K562 (cell line): ENCODE data around the gene ASB14. TPM values are rescaled to one million over a fixed set of nuclear protein-coding genes. Genes with fewer than 3 reads are reported as not detected.

Source experiments
- BRF1 ChIP-seq: IDR thresholded peaks from 3 replicates; pipeline ENCODE4 v1.6.1; 2011; ENCODE audit warnings: borderline replicate concordance, mild to moderate bottlenecking; ENCODE audit not compliant: insufficient read length; ENCODE audit errors: extremely low read depth
- CHD2 ChIP-seq: IDR thresholded peaks from 2 replicates; pipeline ENCODE4 v1.6.1; 2011; ENCODE audit warnings: low read depth, low read length
- CXXC5 ChIP-seq: fragments of 250-450 bp; sonication (Bioruptor Pico); IDR thresholded peaks from 2 replicates; pipeline ENCODE4 v1.8.0; 2022; ENCODE audit warnings: inconsistent platforms, mild to moderate bottlenecking, moderate library complexity
- DACH1 ChIP-seq: fragments of 450-650 bp; IDR thresholded peaks from 2 replicates; pipeline ENCODE4 v1.6.1; 2018; ENCODE audit not compliant: partially characterized antibody
- HNRNPK ChIP-seq: fragments of 200-400 bp; formaldehyde crosslinking; IDR thresholded peaks from one replicate; pipeline ENCODE4 v1.6.1; 2018; ENCODE audit warnings: mild to moderate bottlenecking, low read depth, low read length; ENCODE audit not compliant: poor library complexity, severe bottlenecking
- LEF1 ChIP-seq: fragments of 450-650 bp; IDR thresholded peaks from 2 replicates; pipeline ENCODE4 v1.6.1; 2016; ENCODE audit warnings: mild to moderate bottlenecking
- POLR2H ChIP-seq: IDR thresholded peaks from 2 replicates; pipeline ENCODE4 v1.6.1; 2016; ENCODE audit warnings: missing genetic modification characterization, low read depth, mild to moderate bottlenecking, control low read depth, missing compliant biosample characterization, moderate library complexity
- PPARD ChIP-seq: fragments of 250-450 bp; sonication (Bioruptor Pico); IDR thresholded peaks from 2 replicates; pipeline ENCODE4 v1.8.0; 2022; ENCODE audit warnings: inconsistent platforms, mild to moderate bottlenecking, moderate library complexity
- RBBP5 ChIP-seq: fragments of 200-600 bp; sonication (generic); IDR thresholded peaks from 2 replicates; pipeline ENCODE4 v1.6.1; 2012; ENCODE audit warnings: borderline replicate concordance, mild to moderate bottlenecking, low read length, control low read depth, inconsistent platforms; ENCODE audit not compliant: insufficient read depth, poor library complexity, severe bottlenecking
- SLC30A9 ChIP-seq: fragments of 250-450 bp; sonication (Bioruptor Pico); IDR thresholded peaks from 2 replicates; pipeline ENCODE4 v1.8.0; 2022; ENCODE audit warnings: mild to moderate bottlenecking, moderate library complexity
- SMAD3 ChIP-seq: fragments of 450-650 bp; formaldehyde crosslinking; conservative IDR thresholded peaks from 2 replicates; pipeline ENCODE4 v1.4.0; 2020; ENCODE audit warnings: mild to moderate bottlenecking
- SRF ChIP-seq, 2 experiments: fragments of 250-450, 450-650 bp in 1 of 2; sonication (Bioruptor Pico) in 1 of 2; sonication (generic) in 1 of 2; formaldehyde crosslinking; IDR thresholded peaks; 2 replicates each; pipeline versions ENCODE4 v1.5.0 to v1.5.1; 2020 to 2022; ENCODE audit warnings: mild to moderate bottlenecking in 1 of 2, missing genetic modification reagents in 1 of 2
- TAF7 ChIP-seq: fragments of 450-650 bp; IDR thresholded peaks from 2 replicates; pipeline ENCODE4 v1.6.1; 2016; ENCODE audit warnings: missing genetic modification characterization, missing compliant biosample characterization
- TFAP4 ChIP-seq: sonication (generic); formaldehyde crosslinking; IDR thresholded peaks from 2 replicates; pipeline ENCODE4 v1.8.0; 2022; ENCODE audit warnings: missing genetic modification reagents, mild to moderate bottlenecking, moderate library complexity, borderline replicate concordance
- U2AF1 ChIP-seq: fragments of 200-400 bp; formaldehyde crosslinking; optimal IDR thresholded peaks from 2 replicates; pipeline ENCODE3; 2017; ENCODE audit warnings: mild to moderate bottlenecking, low read depth, low read length, moderate library complexity
- XRCC4 ChIP-seq: IDR thresholded peaks from one replicate; pipeline ENCODE4 v1.6.1; 2011; ENCODE audit not compliant: insufficient read depth, insufficient read length; ENCODE audit errors: extremely low read depth
- ZFX ChIP-seq: sonication (generic); formaldehyde crosslinking; IDR thresholded peaks from 2 replicates; pipeline ENCODE4 v1.8.0; 2022; ENCODE audit warnings: mild to moderate bottlenecking, missing genetic modification reagents, moderate library complexity
- ZNF184 ChIP-seq: sonication (generic); formaldehyde crosslinking; IDR thresholded peaks from 2 replicates; pipeline ENCODE4 v1.5.0; 2020; ENCODE audit warnings: missing genetic modification reagents
- ZNF740 ChIP-seq, 3 experiments: fragments of 200-800 bp in 1 of 3; sonication (Bioruptor generic) in 1 of 3; sonication (generic) in 1 of 3; formaldehyde crosslinking in 1 of 3; IDR thresholded peaks; 2 replicates each; pipeline versions ENCODE4 v1.6.1 to v1.8.0; 2016 to 2022; ENCODE audit warnings: mild to moderate bottlenecking in 2 of 3, missing compliant biosample characterization in 2 of 3, missing genetic modification characterization in 2 of 3, missing genetic modification reagents in 1 of 3
- polyA plus RNA-seq, 8 experiments: library from polyadenylated mRNA; depleted of rRNA in 4 of 8; stranded (reverse) in 5 of 8; unstranded in 3 of 8; fragments of >200 nt; fragmentation: Nextera tagmentation in 2 of 8; fragmentation: Illumina TruSeq in 1 of 8; extraction: Ambion mirVana in 2 of 8; extraction: Trizol in 1 of 8; gene quantifications; 2 replicates each; pipeline versions ENCODE4 v1.2.1 to v1.2.3, GENCODE V29; 2011 to 2014; ENCODE audit warnings: inconsistent platforms in 1 of 8, missing spikeins in 1 of 8
- total RNA-seq, 7 experiments: library from RNA; depleted of rRNA in 6 of 7; stranded (reverse); fragments of >200 nt in 6 of 7; fragmentation: Illumina TruSeq in 2 of 7; extraction: Trizol in 2 of 7; gene quantifications; 2 replicates each; pipeline versions ENCODE4 v1.2.1 to v1.2.3, GENCODE V29; 2011 to 2021; ENCODE audit warnings: low replicate concordance in 1 of 7
- TF ChIP-seq, protein P1 (sequence below), 2 experiments: fragments of 250-450 bp in 1 of 2; fragments of 450-650 bp in 1 of 2; sonication (Bioruptor Pico) in 1 of 2; IDR thresholded peaks; 2 replicates each; pipeline versions ENCODE4 v1.6.1 to v1.8.0; 2016 to 2021; ENCODE audit warnings: mild to moderate bottlenecking in 2 of 2, moderate library complexity in 2 of 2, missing compliant biosample characterization in 1 of 2, missing genetic modification characterization in 1 of 2
- TF ChIP-seq, protein P2 (sequence below): sonication (generic); formaldehyde crosslinking; IDR thresholded peaks from 2 replicates; pipeline ENCODE4 v1.4.0; 2020; ENCODE audit warnings: mild to moderate bottlenecking, missing genetic modification reagents

The ASB14 gene
- total and polyA plus RNA-seq, 9 of the 15 experiments (the other 6 are each of a cell fraction or from before 2014, with no cell fraction given): 0.01 to 0.07 TPM; not detected in 7

DNA sequence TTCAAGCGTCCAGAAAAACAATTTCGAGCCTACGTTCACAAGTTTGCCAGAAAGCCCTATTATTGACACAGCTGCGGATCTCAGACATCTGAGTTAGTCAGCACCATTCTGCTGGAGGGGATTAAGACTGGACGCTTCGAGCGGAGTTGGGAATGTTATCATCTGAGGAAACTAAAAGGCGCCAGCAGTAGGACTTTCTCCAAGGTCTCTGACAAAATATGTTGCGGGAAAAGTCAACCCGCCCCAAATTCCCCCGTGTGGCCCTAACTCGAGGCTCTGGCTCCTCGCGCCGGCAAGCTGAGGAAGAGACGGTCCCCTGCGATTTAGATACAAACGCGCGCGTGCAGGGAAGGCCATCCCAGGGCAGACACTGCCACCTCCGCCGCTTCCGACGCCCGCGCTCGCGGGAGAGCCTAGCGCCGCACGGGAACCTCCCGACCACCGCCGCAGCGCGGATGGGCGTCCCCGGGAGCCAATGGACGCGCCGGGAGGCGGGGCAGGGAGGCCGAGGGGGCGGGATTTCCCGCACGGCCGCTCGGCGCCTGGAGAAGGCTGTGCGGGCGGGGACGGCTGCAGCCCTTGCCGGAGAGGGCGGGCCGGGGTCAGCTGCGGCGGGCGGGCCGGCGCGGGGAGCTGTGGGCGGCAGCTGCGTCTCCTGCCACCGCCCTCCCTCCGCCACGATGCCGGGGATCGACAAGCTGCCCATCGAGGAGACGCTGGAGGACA, 65.1 kb downstream of the ASB14 start, which contains the start of gene APPL1 (continued):
- peak; percentile 53 for TF ChIP-seq RBBP5
- TF ChIP-seq ZNF740 (CRISPR knock-in tag; IDR thresholded peaks at IDR 0.05): no peak
- no peak for TF ChIP-seq ZNF740 (tag; IDR thresholded peaks at IDR 0.05)
- no peak for TF ChIP-seq SLC30A9
- TF ChIP-seq XRCC4: no peak
- peak; percentile 61; the same call in 1 of the 2 replicates for TF ChIP-seq ZFX (CRISPR knock-in tag)
- peak; percentile 81 for TF ChIP-seq CHD2
- no peak for TF ChIP-seq HNRNPK
- TF ChIP-seq POLR2H (tag): peak; percentile 31; the same call in 1 of the 2 replicates
- TF ChIP-seq PPARD (CRISPR knock-in tag): no peak
- no peak for TF ChIP-seq DACH1
- TF ChIP-seq SRF (CRISPR knock-in tag; IDR thresholded peaks at IDR 0.05): peak in 1 of 2 experiments; percentile 45; a peak in 1 of 4 replicates
- TF ChIP-seq, protein P1, sequence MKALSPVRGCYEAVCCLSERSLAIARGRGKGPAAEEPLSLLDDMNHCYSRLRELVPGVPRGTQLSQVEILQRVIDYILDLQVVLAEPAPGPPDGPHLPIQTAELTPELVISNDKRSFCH (CRISPR knock-in tag; IDR thresholded peaks at IDR 0.05): no peak
- TF ChIP-seq, protein P1 (tag; IDR thresholded peaks at IDR 0.05): no peak
- no peak for TF ChIP-seq SMAD3 (CRISPR knock-in tag)
- TF ChIP-seq CXXC5 (CRISPR knock-in tag): peak; percentile 96
- no peak for TF ChIP-seq BRF1
- peak; percentile 56; the same call in 1 of the 2 replicates for TF ChIP-seq TFAP4
- no peak for TF ChIP-seq U2AF1
- TF ChIP-seq ZNF184: no peak
- TF ChIP-seq, protein P2, sequence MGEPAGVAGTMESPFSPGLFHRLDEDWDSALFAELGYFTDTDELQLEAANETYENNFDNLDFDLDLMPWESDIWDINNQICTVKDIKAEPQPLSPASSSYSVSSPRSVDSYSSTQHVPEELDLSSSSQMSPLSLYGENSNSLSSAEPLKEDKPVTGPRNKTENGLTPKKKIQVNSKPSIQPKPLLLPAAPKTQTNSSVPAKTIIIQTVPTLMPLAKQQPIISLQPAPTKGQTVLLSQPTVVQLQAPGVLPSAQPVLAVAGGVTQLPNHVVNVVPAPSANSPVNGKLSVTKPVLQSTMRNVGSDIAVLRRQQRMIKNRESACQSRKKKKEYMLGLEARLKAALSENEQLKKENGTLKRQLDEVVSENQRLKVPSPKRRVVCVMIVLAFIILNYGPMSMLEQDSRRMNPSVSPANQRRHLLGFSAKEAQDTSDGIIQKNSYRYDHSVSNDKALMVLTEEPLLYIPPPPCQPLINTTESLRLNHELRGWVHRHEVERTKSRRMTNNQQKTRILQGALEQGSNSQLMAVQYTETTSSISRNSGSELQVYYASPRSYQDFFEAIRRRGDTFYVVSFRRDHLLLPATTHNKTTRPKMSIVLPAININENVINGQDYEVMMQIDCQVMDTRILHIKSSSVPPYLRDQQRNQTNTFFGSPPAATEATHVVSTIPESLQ (CRISPR knock-in tag): no peak
- no peak for TF ChIP-seq TAF7 (tag)
- TF ChIP-seq LEF1: peak; percentile 38; the same call in 1 of the 2 replicates
